Stomach (tissue), 4 donors: ENCODE data around the gene PADI3.

Experiments used
- CTCF ChIP-seq, 7 experiments: fragments of 450-650 bp in 4 of 7; fragments of 200-600 bp in 3 of 7; sonication (generic) in 3 of 7; IDR thresholded peaks; one replicate each; pipeline ENCODE4 v1.5.1; 2016 to 2019; ENCODE audit warnings: antibody characterized with exemption in 7 of 7, control low read depth in 2 of 7, mild to moderate bottlenecking in 1 of 7
- POLR2AphosphoS5 ChIP-seq, 3 donors: sonication (generic); formaldehyde crosslinking; IDR thresholded peaks; one replicate each; pipeline ENCODE4 v1.6.1; 2016; ENCODE audit warnings: antibody characterized with exemption in 3 of 3

GRCh38 chr1:17216078-17216477 lies 32.8 kb upstream of the PADI3 start:
- no peak for TF ChIP-seq CTCF (IDR thresholded peaks at IDR 0.05)
- TF ChIP-seq POLR2AphosphoS5 (IDR thresholded peaks at IDR 0.05): no peak
